ENCODE results near the gene LDB3.

- TF ChIP-seq CHD2 (IDR thresholded peaks at IDR 0.05; ENCODE audit: low read length) (no peak), CTCF (IDR thresholded peaks at IDR 0.05; ENCODE audit: control extremely low read depth in 1 of 3, insufficient read depth in 1 of 3, low read depth in 1 of 3, low read length in 3 of 3) (no peak), SP2 (IDR thresholded peaks at IDR 0.05; ENCODE audit: low read length) (no peak), KDM1A (IDR thresholded peaks at IDR 0.05; ENCODE audit: borderline replicate concordance, low read length) (no peak), BCL11A (IDR thresholded peaks at IDR 0.05; ENCODE audit: low read depth in 2 of 2, low read length in 2 of 2) (no peak), SP1 (IDR thresholded peaks at IDR 0.05; ENCODE audit: low read depth, low read length) (no peak)
Observed at GRCh38 chr10:86630079-86630478, 38.2 kb upstream of the LDB3 start.

Data from H1 (cell line).